Activated naive CD4-positive, alpha-beta T cell treated with anti-CD3 and anti-CD28 coated beads, Interleukin-2, amount 10 ng/mL, durations not matched to agents 7 days and 5 days (primary cell): ENCODE measurements around the gene DOK1.

Experiments
- CTCF ChIA-PET: fragments of 350-600 bp; sonication (Branson Sonifier 250); formaldehyde crosslinking; loops from one replicate; lab custom pipeline; 2021; ENCODE audit warnings: antibody characterized with exemption; lab: Charles Lee
- DNase-seq: peaks from one replicate; pipeline ENCODE4 v3.0.0-alpha.2; 2020
- H3K27ac Mint-ChIP-seq: one replicate; pipeline ENCODE4 v1.8.0; 2021; ENCODE audit warnings: mild to moderate bottlenecking, moderate library complexity, mixed read lengths
- H3K27me3 Mint-ChIP-seq: one replicate; pipeline ENCODE4 v1.8.0; 2021; ENCODE audit warnings: mild to moderate bottlenecking, mixed read lengths
- H3K36me3 Mint-ChIP-seq: one replicate; pipeline ENCODE4 v1.8.0; 2021; ENCODE audit warnings: mixed read lengths
- H3K4me1 Mint-ChIP-seq: one replicate; pipeline ENCODE4 v1.8.0; 2021; ENCODE audit warnings: mixed read lengths
- H3K4me3 Mint-ChIP-seq: one replicate; pipeline ENCODE4 v1.8.0; 2021; ENCODE audit warnings: mild to moderate bottlenecking, moderate library complexity, mixed read lengths
- H3K9me3 Mint-ChIP-seq: one replicate; pipeline ENCODE4 v1.8.0; 2021; ENCODE audit warnings: mixed read lengths

Gene DOK1

DNA sequence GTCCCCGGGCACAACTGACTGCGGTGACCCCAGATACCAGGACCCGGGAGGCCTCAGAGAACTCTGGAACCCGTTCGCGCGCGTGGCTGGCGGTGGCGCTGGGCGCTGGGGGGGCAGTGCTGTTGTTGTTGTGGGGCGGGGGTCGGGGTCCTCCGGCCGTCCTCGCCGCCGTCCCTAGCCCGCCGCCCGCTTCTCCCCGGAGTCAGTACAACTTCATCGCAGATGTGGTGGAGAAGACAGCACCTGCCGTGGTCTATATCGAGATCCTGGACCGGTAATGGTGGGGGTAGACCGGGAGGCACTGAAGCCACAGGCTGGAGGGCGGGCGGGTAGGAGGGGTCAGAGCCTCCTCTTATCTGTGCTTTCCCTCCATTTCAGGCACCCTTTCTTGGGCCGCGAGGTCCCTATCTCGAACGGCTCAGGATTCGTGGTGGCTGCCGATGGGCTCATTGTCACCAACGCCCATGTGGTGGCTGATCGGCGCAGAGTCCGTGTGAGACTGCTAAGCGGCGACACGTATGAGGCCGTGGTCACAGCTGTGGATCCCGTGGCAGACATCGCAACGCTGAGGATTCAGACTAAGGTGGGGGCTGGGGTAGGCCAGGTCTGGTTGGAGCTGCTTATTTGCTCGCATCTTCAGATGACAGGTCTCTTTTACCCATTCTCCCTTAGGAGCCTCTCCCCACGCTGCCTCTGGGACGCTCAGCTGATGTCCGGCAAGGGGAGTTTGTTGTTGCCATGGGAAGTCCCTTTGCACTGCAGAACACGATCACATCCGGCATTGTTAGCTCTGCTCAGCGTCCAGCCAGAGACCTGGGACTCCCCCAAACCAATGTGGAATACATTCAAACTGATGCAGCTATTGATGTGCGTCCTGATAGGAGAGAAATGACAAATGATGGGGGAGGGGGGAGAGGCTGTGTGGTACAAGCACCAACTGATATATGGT lies 24.0 kb upstream of the DOK1 start:
- DNase-seq, result peak; percentile 66
- peaks cover 51% of the 10 kb centered on the region for H3K4me1 Mint-ChIP-seq
- no peaks in the 10 kb centered on the region for H3K27me3 Mint-ChIP-seq
- peaks cover 52% of the 10 kb centered on the region for H3K36me3 Mint-ChIP-seq
- H3K4me3 Mint-ChIP-seq, result peak overlapping the region; percentile 96
- no peaks in the 10 kb centered on the region for H3K9me3 Mint-ChIP-seq
- H3K27ac Mint-ChIP-seq, result peak overlapping the region; percentile 94
- CTCF ChIA-PET, result interaction anchor here (0.8 to 5.8 kb wide), 13 partner anchors 9 to 281 kb away, joined by 3 to 104 read pairs (median 4); partner anchors contain the start of genes CCDC142 and TTC31

DNA sequence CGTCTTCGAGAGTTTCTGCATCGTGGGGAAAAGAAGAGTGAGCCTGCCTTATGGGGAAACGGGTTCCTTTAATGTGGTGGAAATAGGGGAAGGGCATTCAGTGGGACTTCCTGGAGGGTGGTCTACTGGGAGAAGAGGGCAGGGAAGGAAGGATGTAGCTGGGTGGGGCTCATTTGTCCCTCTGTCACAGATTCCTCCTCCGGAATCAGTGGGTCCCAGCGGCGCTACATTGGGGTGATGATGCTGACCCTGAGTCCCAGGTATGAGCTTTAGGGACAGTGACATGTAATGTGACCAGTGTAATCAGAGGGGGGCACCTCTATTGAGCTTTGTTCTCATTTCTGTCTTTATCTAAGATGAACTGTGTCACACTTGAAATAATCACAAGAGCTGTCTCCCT lies 22.9 kb upstream of the DOK1 start:
- Mint-ChIP-seq H3K27me3 (peaks cover 6% of the 10 kb centered on the region), H3K4me1 (peaks cover 44% of the 10 kb centered on the region), H3K36me3 (peaks cover 42% of the 10 kb centered on the region), H3K4me3 (peak overlapping the region; percentile 96), H3K27ac (peak overlapping the region; percentile 8), H3K9me3 (no peaks in the 10 kb centered on the region)
- no peak for DNase-seq
- CTCF ChIA-PET, result interaction anchor here (0.5 to 5.8 kb wide), 36 partner anchors 9 to 712 kb away, joined by 3 to 104 read pairs (median 4); partner anchors contain the start of genes C2orf81, CCDC142, MRPL53 and TTC31

DNA sequence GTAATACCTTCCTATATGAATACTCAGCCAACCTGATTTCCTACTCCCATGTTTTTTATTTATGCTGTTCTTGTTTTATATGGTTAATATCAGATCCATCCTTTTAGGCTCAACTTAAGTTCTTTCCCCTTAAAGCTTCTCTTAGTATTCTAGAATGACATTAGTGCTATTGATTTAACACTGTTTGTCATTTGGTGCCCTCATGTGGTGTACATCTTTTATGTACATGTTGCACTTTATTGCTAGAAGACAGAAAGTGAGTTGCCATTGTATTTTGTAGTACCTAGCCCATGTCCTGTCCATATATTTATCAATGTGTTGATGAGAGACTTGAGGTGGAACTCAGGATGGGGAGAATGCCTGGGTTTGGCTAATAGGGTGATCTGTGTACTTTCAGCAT lies 22.3 kb upstream of the DOK1 start:
- Mint-ChIP-seq H3K4me1 (peaks cover 39% of the 10 kb centered on the region), H3K4me3 (peak overlapping the region; percentile 42), H3K27me3 (peaks cover 11% of the 10 kb centered on the region), H3K27ac (peak overlapping the region; percentile 8), H3K36me3 (peaks cover 37% of the 10 kb centered on the region), H3K9me3 (no peaks in the 10 kb centered on the region)
- no peak for DNase-seq
- CTCF ChIA-PET, result interaction anchor here (0.5 to 5.8 kb wide), 34 partner anchors 8 to 713 kb away, joined by 3 to 104 read pairs (median 4); partner anchors contain the start of genes C2orf81, CCDC142, MRPL53 and TTC31

DNA sequence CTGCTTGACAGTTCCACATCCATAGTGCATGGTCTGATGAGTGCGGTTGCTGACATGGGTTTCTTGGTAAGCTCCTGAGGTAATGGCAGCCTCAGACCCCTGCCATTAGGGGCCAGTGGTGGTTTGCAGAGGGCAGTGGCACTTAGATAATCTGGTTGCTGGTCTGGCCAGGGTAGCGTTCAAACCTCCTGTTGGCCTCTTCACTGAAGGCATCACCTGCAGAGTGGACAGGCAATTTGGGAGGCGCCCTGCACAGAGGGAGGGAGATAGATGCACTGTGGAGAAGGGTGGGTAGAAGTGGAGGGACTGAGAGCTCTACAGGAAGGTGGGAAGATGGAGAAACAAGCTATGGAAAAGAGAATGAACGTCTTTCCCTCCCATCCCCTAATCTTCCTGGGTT lies 21.1 kb upstream of the DOK1 start:
- Mint-ChIP-seq H3K36me3 (peaks cover 24% of the 10 kb centered on the region), H3K9me3 (no peaks in the 10 kb centered on the region), H3K4me1 (peaks cover 27% of the 10 kb centered on the region), H3K4me3 (no peak overlapping the region), H3K27me3 (peaks cover 23% of the 10 kb centered on the region), H3K27ac (no peak overlapping the region)
- CTCF ChIA-PET, result interaction anchor here (1.2 to 5.8 kb wide), 7 partner anchors 10 to 53 kb away, joined by 3 to 104 read pairs (median 9); partner anchors contain the start of genes CCDC142 and TTC31
- no peak for DNase-seq

DNA sequence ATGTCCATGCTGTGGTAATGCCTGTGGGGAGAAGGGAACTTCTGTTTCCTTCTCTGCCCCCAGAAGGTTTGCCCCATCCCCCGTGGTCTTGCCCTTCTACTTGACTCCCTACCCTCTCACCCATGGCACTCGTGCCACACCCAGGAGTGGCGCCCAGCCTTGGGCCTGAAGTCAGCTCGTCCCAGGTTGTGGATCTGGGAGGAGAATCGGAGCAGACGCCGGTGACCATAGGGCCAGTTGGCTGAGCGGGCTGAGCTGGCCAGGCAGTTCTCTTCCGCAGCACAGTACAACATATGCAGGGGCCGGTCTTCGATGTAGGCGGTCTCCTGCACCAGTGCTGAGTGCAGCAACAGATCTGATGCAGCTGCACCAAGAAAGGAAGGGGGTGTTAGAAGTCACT lies 20.1 kb upstream of the DOK1 start:
- peaks cover 28% of the 10 kb centered on the region for H3K4me1 Mint-ChIP-seq
- peaks cover 32% of the 10 kb centered on the region for H3K27me3 Mint-ChIP-seq
- no peak overlapping the region for H3K27ac Mint-ChIP-seq
- CTCF ChIA-PET, result interaction anchor here (1.0 to 4.8 kb wide), 2 partner anchors 52 to 199 kb away, joined by 3 to 104 read pairs; no protein-coding TSS in a partner anchor
- H3K4me3 Mint-ChIP-seq, result no peak overlapping the region
- no peak for DNase-seq
- H3K9me3 Mint-ChIP-seq, result no peaks in the 10 kb centered on the region
- peaks cover 19% of the 10 kb centered on the region for H3K36me3 Mint-ChIP-seq

DNA sequence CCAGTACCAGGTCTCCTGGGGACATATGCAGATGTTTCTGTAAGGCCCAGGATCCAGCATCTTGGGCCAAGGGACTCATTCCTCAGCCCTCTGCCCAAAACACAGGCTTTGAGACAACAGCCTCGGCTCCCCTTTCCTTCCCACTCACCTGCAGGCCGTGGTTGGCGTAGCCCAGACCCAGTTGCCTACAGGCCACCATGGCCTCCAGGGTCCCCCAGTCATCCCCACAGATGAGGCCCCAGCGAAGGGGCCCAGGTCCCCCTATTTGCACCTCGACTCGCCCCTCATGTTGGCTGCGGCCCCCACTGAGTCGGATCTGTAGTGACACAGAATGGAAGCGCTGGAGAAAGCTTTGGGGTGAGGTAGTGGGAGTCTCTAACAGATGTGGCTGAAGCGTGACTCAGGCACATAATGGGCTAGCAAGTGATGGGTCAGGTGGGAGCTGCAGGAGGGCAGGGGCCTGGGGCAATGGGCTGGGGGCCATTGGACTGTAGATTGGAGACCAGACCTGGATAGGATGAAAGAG lies 19.0 kb upstream of the DOK1 start:
- H3K4me1 Mint-ChIP-seq, result peaks cover 29% of the 10 kb centered on the region
- H3K4me3 Mint-ChIP-seq, result no peak overlapping the region
- CTCF ChIA-PET, result no interaction called here
- no peak overlapping the region for H3K27ac Mint-ChIP-seq
- no peak for DNase-seq
- H3K36me3 Mint-ChIP-seq, result peaks cover 18% of the 10 kb centered on the region
- H3K27me3 Mint-ChIP-seq, result peaks cover 43% of the 10 kb centered on the region
- no peaks in the 10 kb centered on the region for H3K9me3 Mint-ChIP-seq

DNA sequence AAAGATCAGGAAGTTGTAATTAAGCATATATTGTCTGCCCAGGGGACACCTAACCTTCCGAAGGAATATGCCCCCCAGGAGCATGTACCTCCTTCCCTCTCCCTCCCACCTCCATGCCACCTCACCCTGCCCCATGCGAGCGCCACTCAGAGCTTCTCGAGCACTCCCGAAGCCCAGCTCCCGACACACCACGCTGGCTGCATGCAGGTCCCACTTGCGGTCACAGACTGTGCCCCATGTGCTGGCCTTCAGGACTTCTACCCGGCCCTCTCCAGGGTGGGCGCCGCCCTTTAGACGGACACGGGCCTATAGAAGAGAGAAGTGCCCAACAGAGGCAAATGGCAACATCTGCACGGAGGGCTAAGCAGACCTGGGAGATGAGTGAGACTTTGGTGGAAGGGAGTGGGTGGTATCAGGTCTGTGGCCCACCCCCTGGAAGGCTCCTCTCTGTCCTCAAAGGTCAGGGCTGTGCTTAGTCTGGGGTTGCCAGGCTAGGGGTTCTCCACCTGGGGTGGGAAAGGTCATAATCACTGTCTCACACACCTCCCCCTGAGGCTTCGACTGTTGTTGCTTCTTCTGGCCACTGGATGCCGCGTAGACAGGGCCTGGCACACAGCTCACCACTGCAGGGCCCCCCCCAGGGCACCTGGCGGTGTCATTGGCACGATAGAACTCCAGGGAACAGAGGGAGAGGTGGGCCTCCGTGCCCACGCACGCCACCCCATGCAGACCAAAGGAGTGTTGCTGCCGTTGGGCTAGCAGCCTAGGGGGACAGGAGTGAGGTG lies 18.2 kb upstream of the DOK1 start:
- H3K9me3 Mint-ChIP-seq, result no peaks in the 10 kb centered on the region
- CTCF ChIA-PET, result no interaction called here
- peaks cover 21% of the 10 kb centered on the region for H3K4me1 Mint-ChIP-seq
- DNase-seq, result no peak
- H3K4me3 Mint-ChIP-seq, result no peak overlapping the region
- H3K27ac Mint-ChIP-seq, result no peak overlapping the region
- H3K36me3 Mint-ChIP-seq, result peaks cover 14% of the 10 kb centered on the region
- peaks cover 46% of the 10 kb centered on the region for H3K27me3 Mint-ChIP-seq

DNA sequence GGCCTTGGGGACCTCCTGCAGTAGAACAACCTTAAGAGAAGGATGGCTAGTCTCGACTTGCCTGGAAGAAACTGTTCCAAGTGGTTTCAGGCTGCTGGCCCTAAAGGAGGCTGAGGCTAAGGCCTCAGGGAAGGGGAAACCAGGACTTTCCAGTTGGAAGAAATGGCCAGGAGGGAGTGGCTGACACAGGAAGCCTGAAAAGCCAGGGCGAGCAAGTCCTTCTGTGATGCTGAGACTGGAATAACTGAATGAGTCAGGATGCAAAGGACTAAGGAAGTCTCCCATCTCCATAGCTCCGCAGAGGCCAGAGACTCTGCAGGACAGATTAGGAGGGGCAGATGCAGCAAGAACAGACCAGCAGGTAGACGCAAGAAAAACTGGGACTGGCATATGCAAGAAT lies 17.4 kb upstream of the DOK1 start:
- H3K27ac Mint-ChIP-seq, result no peak overlapping the region
- DNase-seq, result no peak
- no peaks in the 10 kb centered on the region for H3K9me3 Mint-ChIP-seq
- peaks cover 49% of the 10 kb centered on the region for H3K27me3 Mint-ChIP-seq
- CTCF ChIA-PET, result no interaction called here
- peaks cover 11% of the 10 kb centered on the region for H3K36me3 Mint-ChIP-seq
- peaks cover 13% of the 10 kb centered on the region for H3K4me1 Mint-ChIP-seq
- no peak overlapping the region for H3K4me3 Mint-ChIP-seq

DNA sequence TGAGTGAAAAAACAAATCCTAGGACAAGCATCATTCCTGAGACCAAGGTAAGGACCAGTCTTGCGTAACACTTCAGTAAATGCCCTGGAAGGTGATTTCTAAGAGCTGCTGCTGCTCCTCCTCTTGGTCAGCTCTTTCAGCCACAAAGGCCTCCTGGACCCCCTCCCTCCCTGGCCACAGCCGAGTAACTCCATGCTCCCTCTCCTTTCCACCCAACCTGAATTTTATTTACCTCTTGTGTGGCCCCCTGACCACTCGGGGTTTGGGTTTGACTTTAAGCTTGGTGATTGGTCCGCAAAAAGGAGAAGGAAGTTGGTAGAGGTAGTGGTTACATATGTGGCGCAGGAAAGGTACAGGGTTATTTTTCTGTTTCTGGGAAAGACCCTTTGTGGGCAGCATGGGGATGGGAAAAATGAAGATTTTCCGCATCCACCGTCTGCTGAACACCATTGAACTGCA lies 15.6 kb upstream of the DOK1 start:
- no peak for DNase-seq
- peaks cover under 1% of the 10 kb centered on the region for H3K36me3 Mint-ChIP-seq
- peaks cover 9% of the 10 kb centered on the region for H3K4me1 Mint-ChIP-seq
- CTCF ChIA-PET, result interaction anchor here (1.5 to 2.1 kb wide), 2 partner anchors 51 to 56 kb away, joined by 3 to 5 read pairs; partner anchors contain the start of gene TTC31
- H3K27ac Mint-ChIP-seq, result no peak overlapping the region
- H3K9me3 Mint-ChIP-seq, result no peaks in the 10 kb centered on the region
- peaks cover 62% of the 10 kb centered on the region for H3K27me3 Mint-ChIP-seq
- H3K4me3 Mint-ChIP-seq, result no peak overlapping the region

DNA sequence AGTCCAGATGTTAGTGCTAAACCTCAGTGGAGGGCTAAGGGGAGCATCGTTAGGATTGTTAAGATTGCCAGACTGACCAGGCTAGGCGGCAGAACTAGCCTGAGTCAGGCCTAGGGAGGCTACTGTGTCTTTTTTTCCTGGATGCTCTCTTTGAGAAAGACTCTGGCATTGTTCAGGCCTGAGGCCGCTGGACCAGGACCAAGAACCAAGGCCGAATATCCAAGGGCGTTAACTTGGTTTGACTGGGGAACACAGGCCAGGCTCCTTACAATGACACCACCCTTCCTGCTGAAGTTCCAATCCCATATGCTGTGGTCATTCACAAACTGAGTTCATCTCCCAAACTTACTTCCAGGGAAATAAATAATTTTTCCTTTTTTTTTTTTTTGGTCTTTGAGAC lies 14.2 kb upstream of the DOK1 start:
- Mint-ChIP-seq H3K27me3 (peaks cover 75% of the 10 kb centered on the region), H3K4me3 (no peak overlapping the region), H3K4me1 (peaks cover 9% of the 10 kb centered on the region), H3K36me3 (no peaks in the 10 kb centered on the region), H3K27ac (no peak overlapping the region), H3K9me3 (no peaks in the 10 kb centered on the region)
- no peak for DNase-seq
- CTCF ChIA-PET, result interaction anchor here (0.6 to 2.1 kb wide), 5 partner anchors 8 to 57 kb away, joined by 3 to 5 read pairs (median 4); partner anchors contain the start of gene TTC31

DNA sequence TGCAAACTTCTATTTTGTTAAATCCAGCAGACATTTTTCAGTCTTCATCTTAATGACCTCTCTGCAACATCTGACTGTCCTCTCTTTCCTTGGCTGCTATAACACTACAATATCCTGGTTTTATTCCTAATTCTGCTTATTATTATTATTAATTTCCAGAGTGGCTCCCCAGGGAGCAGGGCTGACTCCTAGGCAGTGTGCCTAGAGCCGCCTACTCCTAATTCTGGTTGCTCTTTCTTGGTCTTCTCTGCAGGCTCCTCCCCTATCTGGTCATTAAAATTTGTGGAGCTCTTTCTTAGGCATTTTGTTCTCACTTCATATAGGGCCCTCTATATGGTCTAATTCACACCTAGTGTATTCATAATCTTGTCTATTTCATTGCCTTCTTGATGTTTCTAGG lies 11.5 kb upstream of the DOK1 start:
- Mint-ChIP-seq H3K27me3 (peaks cover 83% of the 10 kb centered on the region), H3K4me3 (no peak overlapping the region), H3K27ac (no peak overlapping the region), H3K4me1 (peaks cover 9% of the 10 kb centered on the region), H3K36me3 (no peaks in the 10 kb centered on the region), H3K9me3 (no peaks in the 10 kb centered on the region)
- CTCF ChIA-PET, result interaction anchor here (0.7 to 1.1 kb wide), 2 partner anchors 11 to 43 kb away, joined by 3 to 5 read pairs; no protein-coding TSS in a partner anchor
- no peak for DNase-seq

DNA sequence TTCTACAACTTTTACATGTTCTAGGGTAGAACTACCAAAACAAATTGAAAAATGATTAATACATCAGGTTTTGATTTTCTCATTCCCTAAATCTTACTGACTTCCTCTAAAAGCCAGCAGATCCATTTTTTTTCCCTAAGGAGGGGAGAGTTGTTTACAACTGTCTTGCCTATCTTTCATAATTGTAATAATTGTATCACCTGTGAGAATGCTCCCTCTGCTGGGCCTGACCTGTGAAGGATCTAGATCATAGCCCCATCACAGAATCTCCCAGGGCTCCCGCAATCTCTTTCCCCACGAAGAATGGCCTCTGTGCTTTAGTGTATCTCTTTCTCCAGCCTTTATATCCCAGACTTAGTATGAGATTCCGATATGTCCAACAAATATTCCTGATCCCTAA lies 9.9 kb upstream of the DOK1 start:
- Mint-ChIP-seq H3K9me3 (no peaks in the 10 kb centered on the region), H3K4me3 (no peak overlapping the region), H3K27ac (no peak overlapping the region), H3K27me3 (peaks cover 81% of the 10 kb centered on the region), H3K36me3 (no peaks in the 10 kb centered on the region), H3K4me1 (peaks cover 11% of the 10 kb centered on the region)
- peak; percentile 41 for DNase-seq
- CTCF ChIA-PET, result interaction anchor here (0.8 to 2.8 kb wide), 6 partner anchors 12 to 86 kb away, joined by 3 to 17 read pairs (median 4); partner anchors contain the start of gene WBP1

DNA sequence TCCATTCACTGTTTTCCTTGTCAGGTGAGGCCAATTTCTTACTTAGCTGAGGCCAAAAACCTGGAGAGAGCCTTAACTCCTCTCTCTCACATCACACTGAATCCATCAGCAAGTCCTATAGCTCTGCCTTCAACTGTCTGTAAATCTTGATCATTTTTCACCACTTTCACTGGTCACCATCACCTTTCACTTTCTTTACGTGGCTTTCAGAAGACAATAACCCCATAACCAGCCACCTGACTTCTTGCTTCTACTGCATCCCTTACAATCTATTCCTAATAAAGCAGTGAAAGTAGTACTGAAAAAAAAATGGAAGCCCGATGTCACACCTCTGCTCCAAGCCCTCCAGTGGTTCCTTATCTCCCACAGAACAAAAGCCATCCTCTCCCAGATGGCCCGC lies 8.5 kb upstream of the DOK1 start:
- H3K9me3 Mint-ChIP-seq, result no peaks in the 10 kb centered on the region
- CTCF ChIA-PET, result interaction anchor here (1.1 to 2.8 kb wide), 2 partner anchors 17 to 40 kb away, joined by 4 to 17 read pairs; no protein-coding TSS in a partner anchor
- no peak overlapping the region for H3K4me3 Mint-ChIP-seq
- H3K4me1 Mint-ChIP-seq, result peaks cover 12% of the 10 kb centered on the region
- no peak overlapping the region for H3K27ac Mint-ChIP-seq
- DNase-seq, result no peak
- no peaks in the 10 kb centered on the region for H3K36me3 Mint-ChIP-seq
- H3K27me3 Mint-ChIP-seq, result peaks cover 83% of the 10 kb centered on the region
